Small intestine (tissue), 7 donors: ENCODE data around the gene WSCD2. TPM values are rescaled to one million over a fixed set of nuclear protein-coding genes. Genes with fewer than 3 reads are reported as not detected.

ENCODE experiments used
- DNase-seq, 2 donors: peaks; one replicate each; pipeline versions ENCODE4 v3.0.0 to v3.0.0-alpha.2; 2013
- FAIRE-seq: peaks from 2 replicates; lab custom pipeline; 2012; peaks lifted over from hg19 to GRCh38; lab: Jason Lieb, UNC
- H3K27ac ChIP-seq, 3 donors: one replicate each; pipeline ENCODE4 v1.5.1; 2013; ENCODE audit warnings: low read length in 2 of 3, mild to moderate bottlenecking in 2 of 3, control low read depth in 1 of 3, inconsistent platforms in 1 of 3, low read depth in 1 of 3, moderate library complexity in 1 of 3
- H3K27me3 ChIP-seq, 3 donors: one replicate each; pipeline ENCODE4 v1.6.1; 2013; ENCODE audit warnings: low read length in 3 of 3, inconsistent platforms in 1 of 3; ENCODE audit not compliant: control insufficient read depth in 3 of 3, insufficient read depth in 3 of 3
- H3K36me3 ChIP-seq, 3 donors: one replicate each; pipeline ENCODE4 v1.6.1; 2013; ENCODE audit warnings: low read length in 3 of 3, inconsistent platforms in 1 of 3, low read depth in 1 of 3, mild to moderate bottlenecking in 1 of 3, moderate library complexity in 1 of 3; ENCODE audit not compliant: control insufficient read depth in 3 of 3, insufficient read depth in 2 of 3
- H3K4me1 ChIP-seq, 3 donors: one replicate each; pipeline ENCODE4 v1.6.1; 2013; ENCODE audit warnings: low read length in 2 of 3, inconsistent platforms in 1 of 3, low read depth in 1 of 3, mild to moderate bottlenecking in 1 of 3, moderate library complexity in 1 of 3; ENCODE audit not compliant: control insufficient read depth in 3 of 3, insufficient read depth in 2 of 3
- H3K4me3 ChIP-seq, 3 donors: one replicate each; pipeline ENCODE4 v1.5.1; 2013; ENCODE audit warnings: low read length in 3 of 3, control low read depth in 1 of 3, inconsistent platforms in 1 of 3, low read depth in 1 of 3, mild to moderate bottlenecking in 1 of 3, moderate library complexity in 1 of 3
- H3K9me3 ChIP-seq, 2 donors: one replicate each; pipeline ENCODE4 v1.6.1; 2013; ENCODE audit warnings: low read depth in 1 of 2, low read length in 1 of 2; ENCODE audit not compliant: control insufficient read depth in 2 of 2, insufficient read depth in 1 of 2
- WGBS, 3 donors: extraction: QIAGEN DNeasy Blood & Tissue Kit; methylation state at CpG; one replicate each; pipeline ENCODE4 v1.1.7; 2013; 5-methylcytosine and 5-hydroxymethylcytosine counted together
- polyA plus RNA-seq, 4 donors: library from polyadenylated mRNA; stranded (reverse) in 3 of 4; unstranded in 1 of 4; fragments of 200-250 nt in 3 of 4; fragments of 120-200 nt in 1 of 4; gene quantifications; one replicate each; pipeline versions ENCODE4 v1.2.1 to v1.2.3, GENCODE V29; 2013
- donor health status: healthy with polysubstance abuse.
- donor health status: control.
- donor health status: control.
- donor health status: Bipolar disorder and iron deficiency.
- donor health status: healthy.

The WSCD2 gene
- polyA plus RNA-seq, 4 donors: 1.1 to 1.2 TPM; not detected in 2

DNA sequence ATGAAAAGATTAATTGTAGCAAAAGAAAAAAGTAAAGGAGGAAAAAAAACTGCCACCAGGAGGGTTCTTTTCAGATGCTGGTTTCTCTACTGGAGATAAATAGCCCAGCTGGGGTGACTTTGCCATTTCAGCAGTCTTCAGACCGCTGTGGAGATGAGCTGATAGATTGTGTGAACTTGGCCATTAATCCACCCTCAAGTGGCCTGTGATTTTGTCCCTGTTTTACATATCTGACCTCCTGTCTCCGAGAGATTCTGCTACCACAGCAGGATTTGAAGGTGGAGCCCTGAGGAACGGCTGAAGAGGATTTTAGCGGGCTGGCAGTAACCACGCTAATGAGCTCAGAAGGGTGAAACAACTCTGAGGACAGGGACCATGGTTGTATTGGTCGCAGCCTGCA lies 72.7 kb downstream of the WSCD2 start:
- DNase-seq: no peak
- Histone ChIP-seq H3K9me3 (peaks cover 0 to 4% of the 10 kb centered on the region in 2 donors), H3K27me3 (no peaks in the 10 kb centered on the region), H3K36me3 (no peaks in the 10 kb centered on the region), H3K4me1 (no peaks in the 10 kb centered on the region), H3K27ac (no peak overlapping the region), H3K4me3 (no peak overlapping the region)
- FAIRE-seq: no peak
- WGBS, 3 donors: 33 to 40% (median 37%) methylated on average over 6 of the region's 6 CpGs

DNA sequence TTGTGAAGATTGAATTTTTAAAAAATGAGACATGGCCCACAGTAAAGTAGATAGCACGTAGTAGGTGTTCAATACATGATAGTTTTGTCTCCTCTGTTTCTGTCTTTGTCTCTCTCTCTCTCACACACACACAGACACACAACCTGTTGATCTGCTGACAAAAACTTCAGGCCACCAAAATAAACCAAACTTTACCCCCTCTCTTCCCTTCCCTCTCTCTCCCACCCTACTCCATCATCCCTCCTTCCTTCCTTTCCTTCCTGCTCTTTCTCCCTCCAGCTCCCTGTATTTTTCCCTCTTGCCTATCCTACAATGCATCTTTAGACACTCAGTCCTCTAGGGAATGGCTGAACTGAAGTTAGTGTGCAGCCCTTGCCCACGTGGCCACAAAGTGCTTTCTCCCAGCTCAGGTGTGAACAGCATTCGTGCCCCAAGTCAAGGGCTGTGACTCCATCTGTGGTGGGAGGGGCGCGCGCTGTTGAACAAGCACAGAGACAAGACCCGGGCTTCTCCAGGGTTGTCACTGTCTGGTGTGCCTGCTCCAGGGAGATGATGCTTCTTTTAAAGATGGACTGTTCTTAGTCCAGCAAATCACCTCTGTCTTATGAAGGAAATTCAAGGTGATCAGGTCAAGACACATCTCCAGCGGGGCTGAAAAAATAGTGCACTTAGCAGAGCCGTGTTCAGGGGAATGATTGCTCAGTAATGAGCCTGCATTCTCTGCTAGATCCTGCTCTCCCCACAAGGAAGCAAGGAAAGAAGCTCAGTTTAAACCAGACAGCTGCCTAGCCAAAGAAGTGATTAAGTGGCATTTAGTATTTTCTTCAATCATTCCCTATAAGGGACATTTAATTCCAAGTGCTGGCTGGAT lies 75.3 kb downstream of the WSCD2 start:
- peaks cover 0 to 4% of the 10 kb centered on the region in 2 donors for H3K9me3 ChIP-seq
- no peak for FAIRE-seq
- no peak overlapping the region for H3K27ac ChIP-seq
- no peaks in the 10 kb centered on the region for H3K27me3 ChIP-seq
- H3K4me1 ChIP-seq: no peaks in the 10 kb centered on the region
- no peaks in the 10 kb centered on the region for H3K36me3 ChIP-seq
- 71 to 72% (median 72%) methylated on average over 9 of the region's 9 CpGs for WGBS, 3 donors
- H3K4me3 ChIP-seq: no peak overlapping the region
- DNase-seq: no peak

GRCh38 chr12:108205864-108206263 lies 76.8 kb downstream of the WSCD2 start:
- Histone ChIP-seq H3K27me3 (no peaks in the 10 kb centered on the region), H3K4me1 (no peaks in the 10 kb centered on the region), H3K36me3 (no peaks in the 10 kb centered on the region), H3K9me3 (peaks cover 0 to 4% of the 10 kb centered on the region in 2 donors), H3K27ac (no peak overlapping the region), H3K4me3 (no peak overlapping the region)
- 75 to 85% (median 77%) methylated on average over 1 of the region's 1 CpG for WGBS, 3 donors
- FAIRE-seq: no peak
- no peak for DNase-seq

DNA sequence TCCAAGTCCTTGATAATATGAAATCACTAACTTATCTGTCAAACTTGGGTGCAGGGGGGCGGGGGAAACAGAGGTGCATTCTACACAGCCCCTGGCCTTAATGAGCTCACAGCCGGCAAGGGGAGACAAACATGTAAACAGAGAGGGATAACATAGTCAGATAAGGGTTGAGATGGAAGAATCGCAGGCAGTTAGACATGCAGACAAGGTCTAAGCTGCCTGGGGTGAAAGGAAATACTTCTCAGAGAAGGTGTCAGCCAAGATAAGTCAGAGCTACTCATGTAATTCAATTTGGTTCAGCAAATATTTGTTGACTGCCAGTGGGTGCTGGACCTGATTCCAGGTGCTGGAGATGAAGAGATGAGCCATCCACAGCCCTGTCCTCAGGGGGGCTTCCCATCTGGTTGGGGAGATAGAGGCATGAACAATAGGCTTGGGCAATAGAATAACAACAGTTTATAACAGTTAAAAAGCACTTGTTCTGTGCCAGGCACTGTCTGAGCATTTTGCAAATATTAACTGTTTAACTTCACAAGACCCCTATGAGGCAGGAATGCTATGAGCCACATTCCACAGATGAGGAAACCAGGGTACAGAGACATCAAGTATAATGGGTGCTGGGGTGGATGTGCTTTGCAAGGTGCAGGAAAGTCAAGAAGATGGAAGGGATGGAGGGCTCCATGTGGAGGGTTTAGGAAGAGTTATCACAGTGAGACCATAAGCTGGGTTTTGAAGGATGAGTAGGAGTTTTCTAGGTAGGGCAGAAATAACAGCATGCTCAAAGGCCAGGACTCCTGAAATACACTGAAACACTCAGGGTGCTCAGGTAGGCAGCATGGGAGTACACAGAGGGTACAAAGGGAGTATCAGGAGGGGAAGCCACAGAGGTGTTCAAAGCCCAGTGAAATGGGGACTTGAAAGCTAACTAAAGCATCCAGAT lies 79.0 kb downstream of the WSCD2 start:
- DNase-seq (no peak), FAIRE-seq (no peak)
- H3K4me3 ChIP-seq: no peak overlapping the region
- WGBS, 3 donors: 5 to 26% (median 21%) methylated on average over 3 of the region's 3 CpGs
- peaks cover 0 to 4% of the 10 kb centered on the region in 2 donors for H3K9me3 ChIP-seq
- H3K4me1 ChIP-seq: no peaks in the 10 kb centered on the region
- no peaks in the 10 kb centered on the region for H3K27me3 ChIP-seq
- no peak overlapping the region for H3K27ac ChIP-seq
- no peaks in the 10 kb centered on the region for H3K36me3 ChIP-seq

- 86 to 90% (median 88%) methylated on average over 21 to 22 of the region's 22 CpGs for WGBS, 3 donors
- no peaks in the 10 kb centered on the region for H3K9me3 ChIP-seq
- no peak overlapping the region for H3K27ac ChIP-seq
- no peak overlapping the region for H3K4me3 ChIP-seq
- FAIRE-seq: no peak
- H3K36me3 ChIP-seq: no peaks in the 10 kb centered on the region
- no peak for DNase-seq
- H3K27me3 ChIP-seq: no peaks in the 10 kb centered on the region
- no peaks in the 10 kb centered on the region for H3K4me1 ChIP-seq
Observed at GRCh38 chr12:108210001-108210400, 80.9 kb downstream of the WSCD2 start.

- no peaks in the 10 kb centered on the region for H3K4me1 ChIP-seq
- no peak for FAIRE-seq
- no peaks in the 10 kb centered on the region for H3K36me3 ChIP-seq
- no peaks in the 10 kb centered on the region for H3K9me3 ChIP-seq
- no peak overlapping the region for H3K27ac ChIP-seq
- WGBS, 3 donors: 16 to 22% (median 22%) methylated on average over 2 of the region's 2 CpGs
- no peak overlapping the region for H3K4me3 ChIP-seq
- no peaks in the 10 kb centered on the region for H3K27me3 ChIP-seq
- no peak for DNase-seq
Observed at GRCh38 chr12:108211157-108211556, 82.1 kb downstream of the WSCD2 start.

GRCh38 chr12:108213871-108214445 lies 84.9 kb downstream of the WSCD2 start:
- Histone ChIP-seq H3K4me3 (no peak overlapping the region), H3K27me3 (no peaks in the 10 kb centered on the region), H3K27ac (no peak overlapping the region), H3K9me3 (no peaks in the 10 kb centered on the region), H3K36me3 (no peaks in the 10 kb centered on the region), H3K4me1 (no peaks in the 10 kb centered on the region)
- FAIRE-seq (no peak), DNase-seq (no peak)
- WGBS, 3 donors: 60 to 67% (median 65%) methylated on average over 6 of the region's 6 CpGs

DNA sequence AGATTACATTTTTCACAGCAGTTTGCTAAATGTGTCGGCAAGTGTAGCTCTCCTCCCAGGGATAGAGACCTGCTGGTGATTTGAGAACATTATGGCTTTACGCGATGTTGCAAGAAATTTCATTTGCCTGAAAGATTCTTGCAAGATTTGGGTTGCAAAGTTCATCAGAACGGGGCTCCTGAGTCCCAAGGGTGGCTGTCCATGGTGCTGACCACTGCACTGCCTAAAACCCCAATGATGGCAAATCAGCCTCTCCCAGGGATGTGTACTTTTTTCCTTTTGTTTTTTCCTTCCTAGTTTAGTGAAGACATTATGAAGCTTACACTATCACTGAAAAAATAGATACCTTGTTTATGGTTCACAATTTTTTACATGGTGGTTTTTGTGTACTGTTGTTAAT lies 85.4 kb downstream of the WSCD2 start:
- no peak for FAIRE-seq
- H3K27me3 ChIP-seq: no peaks in the 10 kb centered on the region

More for the DNA sequence above, 85.4 kb downstream of the WSCD2 start:
- Histone ChIP-seq H3K9me3 (no peaks in the 10 kb centered on the region), H3K36me3 (no peaks in the 10 kb centered on the region), H3K27ac (no peak overlapping the region), H3K4me3 (no peak overlapping the region), H3K4me1 (no peaks in the 10 kb centered on the region)
- peak in 1 of 2 donors; percentile 28 for DNase-seq
- 37 to 48% (median 38%) methylated on average over 4 of the region's 4 CpGs for WGBS, 3 donors
